ENCODE data around the gene POLR3A.

The POLR3A gene

DNA sequence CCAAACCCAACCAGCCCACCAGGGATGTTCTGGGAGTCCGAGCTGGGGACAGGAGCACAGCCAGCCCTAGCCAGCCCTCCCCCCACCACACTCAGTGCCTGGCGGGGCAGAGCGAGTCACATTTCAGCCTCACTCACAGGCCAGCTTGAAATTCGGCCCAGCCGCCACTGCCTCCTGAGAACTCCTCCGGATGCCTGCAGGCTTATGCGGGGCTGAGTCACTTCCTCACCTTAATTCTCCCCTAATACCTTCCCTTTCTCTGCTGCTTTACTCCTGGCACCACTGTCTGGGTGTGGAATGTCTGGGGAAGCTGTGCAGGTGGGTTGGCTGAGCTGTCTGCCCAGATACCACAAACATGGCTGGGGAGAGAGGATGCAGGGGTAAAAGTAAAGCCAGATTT lies 80.1 kb downstream of the POLR3A start:
- 33% methylated on average over 5 of the region's 7 CpGs for WGBS (ENCODE audit: insufficient coverage)
- H3K36me3 ChIP-seq (ENCODE audit: control insufficient read depth in 4 of 4, insufficient read depth in 4 of 4, low read length in 3 of 4), result no peaks in the 10 kb centered on the region
- no peaks in the 10 kb centered on the region for H3K27me3 ChIP-seq (replicated peaks in 2 of 5; ENCODE audit: control insufficient read depth in 4 of 5, insufficient read depth in 5 of 5, low read length in 4 of 5)
- peaks cover 3 to 16% (median 11%) of the 10 kb centered on the region in 5 experiments for H3K9me3 ChIP-seq (ENCODE audit: control extremely low read depth in 1 of 5, control insufficient read depth in 4 of 5, insufficient read depth in 2 of 5, low read depth in 1 of 5, low read length in 4 of 5)
- ChIA-PET POLR2A (no interaction called here), CTCF (interaction anchor here (0.9 to 1.7 kb wide), 4 partner anchors 10 to 102 kb away, joined by 3 to 6 read pairs (median 4); no protein-coding TSS in a partner anchor)
- H3K4me3 ChIP-seq (ENCODE audit: control insufficient read depth in 1 of 7, extremely low read depth in 1 of 7, insufficient read depth in 4 of 7, low read depth in 2 of 7, low read length in 6 of 7), result no peak overlapping the region
- DNase-seq, result peak; percentile 40 to 90 (median 84)
- H3K4me1 ChIP-seq (ENCODE audit: control extremely low read depth in 1 of 4, control insufficient read depth in 4 of 4, insufficient read depth in 4 of 4, low read length in 3 of 4), result peaks cover 0 to 22% (median 12%) of the 10 kb centered on the region in 4 experiments
- no peak overlapping the region for H3K27ac ChIP-seq (ENCODE audit: insufficient read depth in 1 of 2, low read depth in 1 of 2, low read length in 2 of 2, poor library complexity in 1 of 2, severe bottlenecking in 2 of 2)

DNA sequence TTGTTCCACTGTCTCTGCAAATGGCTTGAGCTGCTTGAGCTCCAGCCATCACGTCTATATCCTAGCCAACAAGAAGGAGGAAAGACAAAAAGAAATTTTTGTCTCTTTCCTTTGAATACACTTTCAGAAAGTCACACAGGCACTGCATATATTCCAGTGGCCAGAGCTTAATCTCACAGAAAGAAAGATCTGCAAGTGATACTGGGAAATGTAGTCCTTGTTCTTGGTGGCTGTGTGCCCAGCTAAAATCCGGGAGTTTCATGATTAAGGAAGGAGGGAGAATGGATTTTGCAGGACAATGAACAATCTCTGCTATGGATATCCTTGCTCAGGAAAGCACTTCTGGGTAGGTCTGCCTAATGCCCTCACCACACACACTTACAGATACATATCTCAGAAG lies 83.2 kb downstream of the POLR3A start:
- no peaks in the 10 kb centered on the region for H3K36me3 ChIP-seq (ENCODE audit: control insufficient read depth in 4 of 4, insufficient read depth in 4 of 4, low read length in 3 of 4)
- no peak overlapping the region for H3K27ac ChIP-seq (ENCODE audit: insufficient read depth in 1 of 2, low read depth in 1 of 2, low read length in 2 of 2, poor library complexity in 1 of 2, severe bottlenecking in 2 of 2)
- H3K4me1 ChIP-seq (ENCODE audit: control extremely low read depth in 1 of 4, control insufficient read depth in 4 of 4, insufficient read depth in 4 of 4, low read length in 3 of 4), result peaks cover 0 to 25% (median 12%) of the 10 kb centered on the region in 4 experiments
- ChIA-PET POLR2A (no interaction called here), CTCF (interaction anchor here (0.8 kb wide), 1 partner anchor 8 kb away, joined by 3 read pairs; no protein-coding TSS in a partner anchor)
- no peaks in the 10 kb centered on the region for H3K27me3 ChIP-seq (replicated peaks in 2 of 5; ENCODE audit: control insufficient read depth in 4 of 5, insufficient read depth in 5 of 5, low read length in 4 of 5)
- 100% methylated on average over 1 of the region's 2 CpGs for WGBS (ENCODE audit: insufficient coverage)
- DNase-seq, result no peak
- no peak overlapping the region for H3K4me3 ChIP-seq (ENCODE audit: control insufficient read depth in 1 of 7, extremely low read depth in 1 of 7, insufficient read depth in 4 of 7, low read depth in 2 of 7, low read length in 6 of 7)
- H3K9me3 ChIP-seq (ENCODE audit: control extremely low read depth in 1 of 5, control insufficient read depth in 4 of 5, insufficient read depth in 2 of 5, low read depth in 1 of 5, low read length in 4 of 5), result peaks cover 0 to 3% (median 2%) of the 10 kb centered on the region in 5 experiments

DNA sequence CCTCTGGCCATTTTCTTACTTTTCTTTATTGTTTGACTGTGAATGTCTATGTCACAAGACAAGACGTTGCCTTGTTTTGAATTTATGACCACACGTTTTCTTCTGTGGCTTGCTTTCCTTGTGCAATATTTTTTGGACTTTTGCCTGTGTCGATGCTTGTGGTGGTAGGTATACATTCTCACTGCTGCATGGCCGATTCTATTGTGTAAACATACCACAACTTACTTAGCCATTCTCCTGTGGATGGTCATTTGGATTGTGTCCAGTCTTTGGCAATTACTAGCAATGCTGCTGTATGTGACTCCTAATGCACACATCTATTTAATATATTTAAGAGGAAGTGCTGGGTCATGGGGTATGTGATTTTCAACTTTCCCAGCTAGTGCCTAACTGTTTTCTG lies 84.8 kb downstream of the POLR3A start:
- WGBS (ENCODE audit: insufficient coverage), result 20% methylated on average over 1 of the region's 4 CpGs
- CTCF ChIA-PET, result no interaction called here

DNA sequence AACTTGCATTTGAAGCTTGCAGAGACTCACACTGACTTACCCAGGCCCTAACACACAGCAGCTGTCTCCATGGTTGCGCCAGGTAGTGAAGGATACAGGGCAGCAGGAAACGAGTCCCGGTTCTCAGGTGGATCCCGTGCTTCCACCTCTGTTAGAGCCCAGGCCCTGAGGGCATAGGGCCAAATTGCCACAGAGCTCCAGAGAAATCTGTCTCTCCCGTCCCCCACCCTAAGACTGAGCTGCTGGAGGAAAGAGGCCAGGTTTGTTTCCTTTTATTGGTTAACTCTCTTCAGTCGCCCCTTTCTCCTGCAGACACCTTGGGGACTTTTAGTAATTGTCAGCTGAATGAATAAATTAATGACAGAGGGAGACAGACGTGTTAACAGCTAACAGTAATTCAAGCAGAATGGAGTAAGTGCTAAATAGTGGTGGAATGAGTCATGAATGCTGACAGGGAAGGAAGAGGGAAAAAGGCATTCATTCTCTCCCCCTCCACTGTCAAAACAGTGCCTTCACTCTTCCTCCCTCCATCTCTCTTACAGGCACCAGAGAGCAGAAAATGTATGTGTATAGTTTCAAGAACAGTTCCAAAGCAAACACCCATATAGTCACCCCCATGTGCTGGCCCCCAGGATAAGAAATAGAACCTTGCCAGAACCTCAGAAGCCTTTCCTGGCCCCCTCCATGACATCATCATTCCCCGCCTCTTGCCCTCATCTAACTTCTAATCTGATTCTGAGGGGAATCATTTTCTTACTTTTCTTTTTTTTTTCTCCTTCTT lies 86.0 kb downstream of the POLR3A start:
- ChIA-PET CTCF (no interaction called here), POLR2A (interaction anchor here (0.6 kb wide), 1 partner anchor 56 kb away, joined by 3 read pairs; no protein-coding TSS in a partner anchor)
- H3K27me3 ChIP-seq (replicated peaks in 2 of 5; ENCODE audit: control insufficient read depth in 4 of 5, insufficient read depth in 5 of 5, low read length in 4 of 5), result no peaks in the 10 kb centered on the region
- H3K36me3 ChIP-seq (ENCODE audit: control insufficient read depth in 4 of 4, insufficient read depth in 4 of 4, low read length in 3 of 4), result no peaks in the 10 kb centered on the region
- no peak for DNase-seq
- no peak overlapping the region for H3K4me3 ChIP-seq (ENCODE audit: control insufficient read depth in 1 of 7, extremely low read depth in 1 of 7, insufficient read depth in 4 of 7, low read depth in 2 of 7, low read length in 6 of 7)
- H3K4me1 ChIP-seq (ENCODE audit: control extremely low read depth in 1 of 4, control insufficient read depth in 4 of 4, insufficient read depth in 4 of 4, low read length in 3 of 4), result peaks cover 0 to 11% (median 4%) of the 10 kb centered on the region in 4 experiments
- H3K27ac ChIP-seq (ENCODE audit: insufficient read depth in 1 of 2, low read depth in 1 of 2, low read length in 2 of 2, poor library complexity in 1 of 2, severe bottlenecking in 2 of 2), result no peak overlapping the region
- H3K9me3 ChIP-seq (ENCODE audit: control extremely low read depth in 1 of 5, control insufficient read depth in 4 of 5, insufficient read depth in 2 of 5, low read depth in 1 of 5, low read length in 4 of 5), result no peaks in the 10 kb centered on the region
- WGBS (ENCODE audit: insufficient coverage), result 100% methylated on average over 5 of the region's 8 CpGs

More for the DNA sequence above, 84.8 kb downstream of the POLR3A start:
- Histone ChIP-seq H3K4me1 (ENCODE audit: control extremely low read depth in 1 of 4, control insufficient read depth in 4 of 4, insufficient read depth in 4 of 4, low read length in 3 of 4) (peaks cover 0 to 22% (median 11%) of the 10 kb centered on the region in 4 experiments), H3K27ac (ENCODE audit: insufficient read depth in 1 of 2, low read depth in 1 of 2, low read length in 2 of 2, poor library complexity in 1 of 2, severe bottlenecking in 2 of 2) (no peak overlapping the region), H3K36me3 (ENCODE audit: control insufficient read depth in 4 of 4, insufficient read depth in 4 of 4, low read length in 3 of 4) (no peaks in the 10 kb centered on the region), H3K9me3 (ENCODE audit: control extremely low read depth in 1 of 5, control insufficient read depth in 4 of 5, insufficient read depth in 2 of 5, low read depth in 1 of 5, low read length in 4 of 5) (no peaks in the 10 kb centered on the region), H3K27me3 (replicated peaks in 2 of 5; ENCODE audit: control insufficient read depth in 4 of 5, insufficient read depth in 5 of 5, low read length in 4 of 5) (no peaks in the 10 kb centered on the region), H3K4me3 (ENCODE audit: control insufficient read depth in 1 of 7, extremely low read depth in 1 of 7, insufficient read depth in 4 of 7, low read depth in 2 of 7, low read length in 6 of 7) (no peak overlapping the region)
- POLR2A ChIA-PET, result interaction anchor here (0.6 kb wide), 1 partner anchor 130 kb away, joined by 3 read pairs; no protein-coding TSS in a partner anchor
- DNase-seq, result peak in 2 of 3 donors; percentile 31 to 52

DNA sequence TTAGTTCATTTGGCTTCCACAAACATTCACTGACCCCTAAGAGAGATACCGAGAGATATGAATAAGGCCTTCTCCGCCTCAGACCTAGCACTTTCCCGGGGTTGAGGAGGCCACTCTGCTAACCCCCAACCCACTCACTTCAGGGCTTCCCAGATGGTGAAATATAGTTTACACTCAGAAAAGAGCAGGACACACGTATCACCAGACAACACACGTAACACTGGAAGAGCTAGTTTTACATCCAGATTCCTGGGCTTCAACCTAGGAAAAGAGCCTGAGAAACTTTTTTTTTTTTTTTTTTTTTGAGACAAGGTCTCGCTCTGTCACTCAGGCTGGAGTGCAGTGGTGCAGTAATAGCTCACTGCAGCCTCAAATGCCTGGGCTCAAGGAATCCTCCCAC lies 87.5 kb downstream of the POLR3A start:
- Histone ChIP-seq H3K27ac (ENCODE audit: insufficient read depth in 1 of 2, low read depth in 1 of 2, low read length in 2 of 2, poor library complexity in 1 of 2, severe bottlenecking in 2 of 2) (no peak overlapping the region), H3K27me3 (replicated peaks in 2 of 5; ENCODE audit: control insufficient read depth in 4 of 5, insufficient read depth in 5 of 5, low read length in 4 of 5) (no peaks in the 10 kb centered on the region), H3K36me3 (ENCODE audit: control insufficient read depth in 4 of 4, insufficient read depth in 4 of 4, low read length in 3 of 4) (no peaks in the 10 kb centered on the region), H3K4me1 (ENCODE audit: control extremely low read depth in 1 of 4, control insufficient read depth in 4 of 4, insufficient read depth in 4 of 4, low read length in 3 of 4) (peaks cover 0 to 11% (median 4%) of the 10 kb centered on the region in 4 experiments), H3K9me3 (ENCODE audit: control extremely low read depth in 1 of 5, control insufficient read depth in 4 of 5, insufficient read depth in 2 of 5, low read depth in 1 of 5, low read length in 4 of 5) (no peaks in the 10 kb centered on the region), H3K4me3 (ENCODE audit: control insufficient read depth in 1 of 7, extremely low read depth in 1 of 7, insufficient read depth in 4 of 7, low read depth in 2 of 7, low read length in 6 of 7) (no peak overlapping the region)
- CTCF ChIA-PET, result interaction anchor here (1.2 kb wide), 1 partner anchor 9 kb away, joined by 3 read pairs; no protein-coding TSS in a partner anchor
- 98% methylated on average over 6 of the region's 6 CpGs for WGBS (ENCODE audit: insufficient coverage)
- POLR2A ChIA-PET, result no interaction called here
- no peak for DNase-seq

DNA sequence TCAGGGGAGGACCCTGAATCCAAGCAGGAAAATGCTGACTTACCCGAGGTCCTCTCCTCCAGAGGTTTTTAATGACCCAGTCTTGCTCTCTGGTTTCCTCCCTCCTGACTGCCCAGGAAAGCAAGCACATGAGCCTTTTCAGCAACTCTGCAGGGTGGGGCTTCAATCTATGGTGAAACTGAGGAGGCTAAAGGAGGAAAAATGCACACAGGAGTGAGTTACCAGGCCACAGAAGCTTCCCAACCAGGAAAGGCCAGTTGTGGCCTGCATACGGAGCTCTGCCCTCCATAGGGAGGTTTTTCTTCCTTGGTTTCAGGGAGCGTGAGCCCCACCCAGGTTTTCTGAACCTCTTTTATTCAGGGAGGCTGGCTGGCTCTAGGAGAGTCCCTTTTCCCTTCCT lies 88.7 kb downstream of the POLR3A start:
- no peaks in the 10 kb centered on the region for H3K9me3 ChIP-seq (ENCODE audit: control extremely low read depth in 1 of 5, control insufficient read depth in 4 of 5, insufficient read depth in 2 of 5, low read depth in 1 of 5, low read length in 4 of 5)
- no peak overlapping the region for H3K27ac ChIP-seq (ENCODE audit: insufficient read depth in 1 of 2, low read depth in 1 of 2, low read length in 2 of 2, poor library complexity in 1 of 2, severe bottlenecking in 2 of 2)
- POLR2A ChIA-PET, result no interaction called here
- H3K4me1 ChIP-seq (ENCODE audit: control extremely low read depth in 1 of 4, control insufficient read depth in 4 of 4, insufficient read depth in 4 of 4, low read length in 3 of 4), result peaks cover 0 to 11% (median 4%) of the 10 kb centered on the region in 4 experiments
- no peak for DNase-seq
- no peaks in the 10 kb centered on the region for H3K36me3 ChIP-seq (ENCODE audit: control insufficient read depth in 4 of 4, insufficient read depth in 4 of 4, low read length in 3 of 4)
- no peaks in the 10 kb centered on the region for H3K27me3 ChIP-seq (replicated peaks in 2 of 5; ENCODE audit: control insufficient read depth in 4 of 5, insufficient read depth in 5 of 5, low read length in 4 of 5)
- no peak overlapping the region for H3K4me3 ChIP-seq (ENCODE audit: control insufficient read depth in 1 of 7, extremely low read depth in 1 of 7, insufficient read depth in 4 of 7, low read depth in 2 of 7, low read length in 6 of 7)
- CTCF ChIA-PET, result interaction anchor here (1.0 to 1.2 kb wide), 2 partner anchors 8 to 13 kb away, joined by 3 read pairs; no protein-coding TSS in a partner anchor
- 92% methylated on average over 2 of the region's 3 CpGs for WGBS (ENCODE audit: insufficient coverage)

DNA sequence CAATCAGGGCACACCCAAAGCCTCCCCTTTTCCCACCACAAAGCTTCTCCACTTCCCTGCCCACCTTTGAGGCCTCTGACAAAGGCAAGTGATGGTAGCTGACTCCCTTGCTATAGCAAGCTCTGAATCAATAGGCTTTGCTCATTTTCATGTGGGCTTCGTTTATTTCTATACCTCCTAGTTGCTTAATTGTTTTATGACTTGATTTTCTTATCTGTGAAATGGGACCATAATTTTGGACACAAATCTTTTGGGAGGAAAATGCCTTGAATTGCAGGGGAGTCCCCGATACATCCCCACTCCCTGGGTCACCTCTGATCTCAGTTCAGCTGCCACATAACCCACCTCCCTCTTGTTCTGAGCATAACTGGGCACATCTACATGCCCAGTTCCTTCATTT lies 89.1 kb downstream of the POLR3A start:
- DNase-seq, result no peak
- Histone ChIP-seq H3K9me3 (ENCODE audit: control extremely low read depth in 1 of 5, control insufficient read depth in 4 of 5, insufficient read depth in 2 of 5, low read depth in 1 of 5, low read length in 4 of 5) (no peaks in the 10 kb centered on the region), H3K27ac (ENCODE audit: insufficient read depth in 1 of 2, low read depth in 1 of 2, low read length in 2 of 2, poor library complexity in 1 of 2, severe bottlenecking in 2 of 2) (no peak overlapping the region), H3K27me3 (replicated peaks in 2 of 5; ENCODE audit: control insufficient read depth in 4 of 5, insufficient read depth in 5 of 5, low read length in 4 of 5) (no peaks in the 10 kb centered on the region), H3K4me3 (ENCODE audit: control insufficient read depth in 1 of 7, extremely low read depth in 1 of 7, insufficient read depth in 4 of 7, low read depth in 2 of 7, low read length in 6 of 7) (no peak overlapping the region), H3K4me1 (ENCODE audit: control extremely low read depth in 1 of 4, control insufficient read depth in 4 of 4, insufficient read depth in 4 of 4, low read length in 3 of 4) (peaks cover 0 to 11% (median 4%) of the 10 kb centered on the region in 4 experiments), H3K36me3 (ENCODE audit: control insufficient read depth in 4 of 4, insufficient read depth in 4 of 4, low read length in 3 of 4) (no peaks in the 10 kb centered on the region)
- POLR2A ChIA-PET, result no interaction called here
- WGBS (ENCODE audit: insufficient coverage), result 100% methylated on average over 1 of the region's 2 CpGs
- CTCF ChIA-PET, result interaction anchor here (1.0 kb wide), 1 partner anchor 13 kb away, joined by 3 read pairs; no protein-coding TSS in a partner anchor
